HG03103 (cell line): ENCODE measurements around the gene SLC22A25.
"Not testable (repeated sequence)": the region's sequence is repeated elsewhere in the genome, so short reads cannot be mapped to it uniquely, and the experiment has no call there.

ENCODE experiments used
- ATAC-seq: cut with Tn5 transposase; IDR thresholded peaks from one replicate; pipeline ENCODE4 v1.9.1; 2021; ENCODE audit warnings: low read depth; ENCODE audit not compliant: unreplicated experiment

Gene SLC22A25

DNA sequence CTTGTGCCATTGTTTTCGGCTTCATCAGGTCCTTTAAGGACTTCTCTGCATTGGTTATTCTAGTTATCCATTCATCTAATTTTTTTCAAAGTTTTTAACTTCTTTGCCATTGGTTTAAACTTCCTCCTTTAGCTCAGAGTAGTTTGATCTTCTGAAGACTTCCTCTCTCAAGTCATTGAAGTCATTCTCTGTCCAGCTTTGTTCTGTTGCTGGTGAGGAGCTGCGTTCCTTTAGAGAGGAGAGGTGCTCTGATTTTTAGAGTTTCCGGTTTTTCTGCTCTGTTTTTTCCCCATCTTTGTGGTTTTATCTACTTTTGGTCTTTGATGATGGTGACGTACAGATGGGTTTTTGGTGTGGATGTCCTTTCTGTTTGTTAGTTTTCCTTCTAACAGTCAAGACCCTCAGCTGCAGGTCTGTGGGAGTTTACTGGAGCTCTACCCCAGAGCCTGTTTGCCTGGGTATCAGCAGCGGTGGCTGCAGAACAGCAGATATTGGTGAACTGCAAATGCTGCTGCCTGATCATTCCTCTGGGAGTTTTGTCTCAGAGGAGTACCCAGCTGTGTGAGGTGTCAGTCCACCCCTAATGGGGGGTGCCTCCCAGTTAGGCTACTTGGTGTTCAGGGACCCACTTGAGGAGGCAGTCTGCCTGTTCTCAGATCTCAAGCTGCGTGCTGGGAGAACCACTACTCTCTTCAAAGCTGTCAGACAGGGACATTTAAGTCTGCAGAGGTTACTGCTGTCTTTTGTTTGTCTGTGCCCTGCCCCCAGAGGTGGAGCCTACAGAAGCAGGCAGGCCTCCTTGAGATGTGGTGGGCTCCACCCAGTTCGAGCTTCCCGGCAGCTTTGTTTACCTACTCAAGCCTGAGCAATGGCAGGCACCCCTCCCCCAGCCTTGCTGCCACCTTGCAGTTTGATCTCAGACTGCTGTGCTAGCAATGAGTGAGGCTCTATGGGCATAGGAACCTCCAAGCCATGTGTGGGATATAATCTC, 7.6 kb downstream of the SLC22A25 start:
- not testable (repeated sequence) for ATAC-seq

DNA sequence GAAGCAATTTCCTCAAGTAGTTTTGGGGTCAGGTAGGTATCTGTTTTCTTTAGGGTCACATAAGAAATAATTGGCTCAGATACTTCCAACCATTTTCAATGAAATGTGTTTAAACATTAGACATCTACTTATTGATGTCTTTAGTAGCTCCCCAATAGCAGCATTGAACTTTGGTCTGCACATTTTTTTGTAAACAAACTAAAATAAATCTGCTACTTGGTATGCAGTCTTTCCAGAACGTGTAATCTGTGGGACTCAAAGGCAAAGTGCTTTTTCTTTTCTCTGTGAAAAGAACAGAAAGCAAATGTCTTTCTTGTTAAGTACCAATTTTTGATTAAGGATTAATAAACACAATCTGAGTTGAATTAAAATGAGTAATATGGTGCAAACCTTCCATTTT, 13.6 kb downstream of the SLC22A25 start:
- no peak for ATAC-seq

DNA sequence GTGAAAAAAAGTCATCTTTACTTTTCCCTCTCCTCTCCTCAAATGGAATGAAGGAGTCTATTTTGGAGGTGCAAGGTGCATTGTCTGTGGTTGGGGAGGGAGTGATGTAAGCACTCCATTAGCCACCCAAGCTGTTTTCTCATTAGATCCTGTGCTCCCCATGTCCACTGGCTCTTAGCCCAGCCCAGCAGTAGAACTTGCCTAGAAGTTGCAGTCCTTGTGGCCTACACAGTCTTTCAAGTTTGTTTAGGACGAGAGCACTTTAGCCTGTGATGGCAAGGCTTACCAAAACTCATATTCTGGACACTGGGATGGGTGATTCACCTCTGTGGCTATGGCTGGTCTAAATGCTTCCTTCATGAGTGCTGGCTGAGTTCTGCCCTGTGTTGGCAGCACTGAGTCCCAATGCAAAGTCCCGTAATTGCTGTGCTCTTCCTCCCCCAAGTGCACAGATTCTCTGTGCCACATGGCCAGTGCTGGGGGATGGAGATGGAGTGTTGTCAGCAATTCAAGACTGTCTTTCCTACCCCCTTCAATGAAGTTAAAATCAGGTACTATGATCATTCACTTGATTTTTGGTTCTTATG, 15.8 kb downstream of the SLC22A25 start:
- no peak for ATAC-seq

DNA sequence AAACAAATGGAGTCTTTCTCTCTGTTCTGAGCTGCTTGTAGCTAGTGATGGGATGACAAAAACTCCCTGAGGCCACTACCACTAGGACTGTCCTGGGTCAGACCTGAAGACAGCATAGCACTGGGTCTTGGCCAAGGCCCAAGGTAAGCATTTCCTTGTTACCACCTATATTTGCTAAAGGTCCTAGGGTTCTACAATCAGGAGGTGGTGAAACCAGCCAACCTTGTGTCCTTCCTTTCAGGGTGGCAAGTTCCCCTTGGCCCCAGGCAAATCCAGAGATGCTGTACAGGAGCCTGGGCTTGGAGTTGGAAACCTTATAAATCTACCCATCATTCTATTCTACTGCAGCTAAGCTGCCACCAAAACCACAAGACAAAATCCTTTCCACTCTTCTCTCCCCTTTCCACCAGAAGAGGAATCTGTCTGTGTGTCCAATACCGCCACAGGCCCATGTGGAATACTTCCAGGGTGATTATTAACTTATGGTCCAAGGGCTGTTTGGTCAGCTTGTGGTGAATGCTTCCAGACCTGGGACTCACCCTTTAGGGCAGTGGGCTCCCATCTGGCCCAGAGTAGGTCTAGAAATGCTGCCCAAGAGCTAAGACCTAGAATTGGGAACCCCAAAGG, 16.8 kb downstream of the SLC22A25 start:
- no peak for ATAC-seq

DNA sequence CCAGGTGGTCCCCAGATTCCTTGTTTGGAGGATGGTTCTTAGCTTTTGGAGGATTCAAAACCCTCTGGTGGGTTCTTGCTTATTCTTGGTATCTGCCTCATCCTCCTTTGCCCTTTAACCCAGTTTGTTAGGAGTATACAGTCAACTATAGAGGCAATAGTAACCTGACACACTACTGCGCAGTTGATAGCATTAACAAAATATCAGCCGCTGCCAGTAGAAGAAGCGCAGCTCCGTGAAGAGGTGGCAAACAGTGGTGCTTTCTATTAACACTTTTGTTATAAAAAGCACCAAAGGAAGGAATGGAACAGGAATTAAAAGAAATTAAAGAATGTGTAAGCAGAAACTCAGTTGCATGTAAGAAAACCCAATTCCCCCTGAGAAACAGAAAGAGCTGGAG, 29.3 kb downstream of the SLC22A25 start:
- ATAC-seq: no peak

DNA sequence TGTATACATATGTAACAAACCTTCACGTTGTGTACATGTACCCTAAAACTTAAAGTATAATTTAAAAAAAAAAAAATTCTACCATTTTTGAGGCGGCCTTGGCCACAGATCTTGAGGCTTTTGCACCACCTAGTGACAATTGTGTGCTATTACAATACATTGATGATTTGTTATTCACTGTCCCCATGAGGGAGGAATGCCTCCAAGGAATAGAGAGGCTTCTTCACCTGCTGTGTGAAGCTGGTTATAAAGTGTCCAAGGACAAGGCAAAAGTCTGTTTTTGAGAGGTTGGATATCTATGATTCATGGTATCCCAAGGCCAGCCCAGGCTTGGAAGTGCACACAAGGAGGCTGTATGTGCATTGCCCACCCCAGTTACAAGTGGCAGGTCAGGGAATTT, 30.7 kb downstream of the SLC22A25 start:
- ATAC-seq: no peak

DNA sequence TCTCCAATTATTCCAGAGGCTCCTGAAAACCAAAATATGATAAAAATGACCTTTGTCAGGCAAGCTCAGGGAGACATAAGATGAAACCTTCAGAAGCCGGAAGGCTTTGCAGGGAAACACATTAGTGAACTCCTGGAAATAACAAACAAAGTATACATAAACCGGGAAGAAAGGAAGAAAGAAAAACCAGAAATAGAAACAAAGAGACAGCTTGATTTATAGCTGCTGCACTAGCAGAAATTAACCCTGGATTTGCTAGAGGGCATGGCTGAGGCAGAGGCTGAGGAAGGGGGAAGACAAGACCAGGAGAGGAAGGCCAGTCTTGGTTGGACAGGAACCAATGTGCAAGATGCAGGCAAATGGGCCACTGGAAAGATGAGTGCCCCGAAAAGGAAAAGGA, 33.3 kb downstream of the SLC22A25 start:
- no peak for ATAC-seq
